Measurements from ENCODE around the gene CFAP46.
"Not testable (repeated sequence)": the region's sequence is repeated elsewhere in the genome, so short reads cannot be mapped to it uniquely, and the experiment has no call there.

CFAP46 gene

DNA sequence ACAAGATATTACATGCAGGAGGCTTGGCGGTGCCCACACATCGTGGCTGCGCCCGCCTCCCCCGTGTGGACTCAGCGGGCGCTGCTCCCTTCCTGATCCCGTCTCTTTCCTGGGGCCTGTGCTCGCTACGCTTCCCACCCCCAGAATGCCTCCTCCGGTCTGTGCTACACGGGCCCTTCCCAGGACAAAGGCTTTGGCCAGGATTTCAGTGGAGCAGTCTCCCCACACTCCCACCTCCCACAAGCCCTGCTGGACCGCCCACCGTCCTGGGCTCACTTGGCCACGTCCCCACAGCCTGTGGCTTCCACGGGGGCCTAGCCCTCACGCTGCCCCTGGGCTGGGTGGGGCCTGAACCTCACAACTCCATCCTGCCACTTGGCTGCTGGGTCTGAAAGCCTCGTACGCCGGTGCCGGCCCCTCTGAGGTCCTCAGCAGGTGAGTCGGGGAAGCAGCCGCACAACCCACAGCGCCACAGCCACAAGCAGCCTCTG is 17.3 kb downstream of the CFAP46 start:
- no peak for ATAC-seq (ENCODE audit: insufficient read depth, low read depth)
- Histone ChIP-seq H3K9me3 (ENCODE audit: insufficient read depth, low read length, severe bottlenecking) (no peaks in the 10 kb centered on the region), H3K4me1 (ENCODE audit: insufficient read depth, low read length) (no peaks in the 10 kb centered on the region)

DNA sequence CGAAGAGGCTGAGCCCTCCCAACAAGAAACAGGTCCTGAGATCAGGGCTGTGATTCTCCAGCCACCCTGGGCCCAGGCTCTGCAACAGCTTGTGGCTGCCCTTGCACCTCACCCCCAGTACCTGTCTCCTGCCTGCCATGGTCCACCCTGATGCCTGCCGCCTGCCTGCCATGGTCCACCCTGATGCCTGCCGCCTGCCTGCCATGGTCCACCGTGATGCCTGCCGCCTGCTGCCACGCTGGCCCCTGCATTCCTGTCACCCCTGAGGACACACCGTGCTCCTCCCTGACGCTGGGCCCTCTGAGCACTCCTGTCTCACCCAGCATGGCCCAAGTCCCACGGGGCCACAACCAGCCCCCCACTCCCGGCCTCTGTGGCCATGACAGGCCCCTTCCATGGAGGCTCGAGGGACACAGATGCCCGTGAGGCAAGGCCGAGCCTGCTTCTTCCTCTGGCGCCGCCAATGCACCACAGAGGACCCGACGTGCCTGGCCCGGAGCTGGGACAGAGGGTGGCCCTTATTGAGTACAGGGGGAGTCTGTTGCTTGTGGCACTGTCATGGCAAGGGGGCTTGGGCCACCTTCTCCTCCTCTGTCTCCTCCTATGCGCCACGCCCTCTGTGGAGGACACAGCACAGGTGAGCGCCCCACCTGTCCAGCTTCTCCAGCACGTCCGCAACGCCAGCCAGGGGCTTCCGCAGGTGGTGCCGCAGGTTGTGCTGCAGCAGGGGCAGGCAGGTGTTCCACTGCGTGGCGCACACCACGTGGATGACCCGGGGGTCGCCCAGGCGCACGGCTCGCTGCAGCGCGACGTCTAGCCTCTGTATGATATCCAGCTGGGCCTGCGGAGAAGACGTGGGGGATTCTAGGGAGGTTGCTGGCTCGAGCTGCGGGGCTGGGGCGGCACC is 18.1 kb downstream of the CFAP46 start:
- Histone ChIP-seq H3K4me2 (ENCODE audit: insufficient read depth, low read length) (no peak overlapping the region), H3K9ac (ENCODE audit: low read depth, low read length) (no peak overlapping the region), H2AFZ (ENCODE audit: low read depth, low read length) (no peak overlapping the region), H4K20me1 (ENCODE audit: insufficient read depth, low read length) (no peaks in the 10 kb centered on the region; the same call in 1 of the 2 replicates), H3K27ac (ENCODE audit: low read length) (no peak overlapping the region), H3K36me3 (ENCODE audit: insufficient read depth, low read length) (no peaks in the 10 kb centered on the region), H3K79me2 (ENCODE audit: insufficient read depth, low read length) (no peaks in the 10 kb centered on the region), H3K4me3 (ENCODE audit: low read depth in 1 of 2, low read length in 2 of 2) (no peak overlapping the region), H3K4me1 (ENCODE audit: insufficient read depth, low read length) (no peaks in the 10 kb centered on the region), H3K27me3 (ENCODE audit: insufficient read depth, low read length, poor library complexity) (no peaks in the 10 kb centered on the region), H3K9me3 (ENCODE audit: insufficient read depth, low read length, severe bottlenecking) (no peaks in the 10 kb centered on the region)
- DNase-seq = no peak
- no peak for ATAC-seq (ENCODE audit: insufficient read depth, low read depth)
- TF ChIP-seq, protein P1, sequence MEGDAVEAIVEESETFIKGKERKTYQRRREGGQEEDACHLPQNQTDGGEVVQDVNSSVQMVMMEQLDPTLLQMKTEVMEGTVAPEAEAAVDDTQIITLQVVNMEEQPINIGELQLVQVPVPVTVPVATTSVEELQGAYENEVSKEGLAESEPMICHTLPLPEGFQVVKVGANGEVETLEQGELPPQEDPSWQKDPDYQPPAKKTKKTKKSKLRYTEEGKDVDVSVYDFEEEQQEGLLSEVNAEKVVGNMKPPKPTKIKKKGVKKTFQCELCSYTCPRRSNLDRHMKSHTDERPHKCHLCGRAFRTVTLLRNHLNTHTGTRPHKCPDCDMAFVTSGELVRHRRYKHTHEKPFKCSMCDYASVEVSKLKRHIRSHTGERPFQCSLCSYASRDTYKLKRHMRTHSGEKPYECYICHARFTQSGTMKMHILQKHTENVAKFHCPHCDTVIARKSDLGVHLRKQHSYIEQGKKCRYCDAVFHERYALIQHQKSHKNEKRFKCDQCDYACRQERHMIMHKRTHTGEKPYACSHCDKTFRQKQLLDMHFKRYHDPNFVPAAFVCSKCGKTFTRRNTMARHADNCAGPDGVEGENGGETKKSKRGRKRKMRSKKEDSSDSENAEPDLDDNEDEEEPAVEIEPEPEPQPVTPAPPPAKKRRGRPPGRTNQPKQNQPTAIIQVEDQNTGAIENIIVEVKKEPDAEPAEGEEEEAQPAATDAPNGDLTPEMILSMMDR (IDR thresholded peaks at IDR 0.05; ENCODE audit: borderline replicate concordance, extremely low read depth, low read length, poor library complexity, severe bottlenecking) = no peak
- no peak for TF ChIP-seq EZH2 (IDR thresholded peaks at IDR 0.05; ENCODE audit: borderline replicate concordance, low read depth, low read length, severe bottlenecking)

More for the DNA sequence above, 17.3 kb downstream of the CFAP46 start:
- H3K27ac ChIP-seq (ENCODE audit: low read length) = no peak overlapping the region
- H3K36me3 ChIP-seq (ENCODE audit: insufficient read depth, low read length) = no peaks in the 10 kb centered on the region
- no peak overlapping the region for H3K4me2 ChIP-seq (ENCODE audit: insufficient read depth, low read length)
- H3K79me2 ChIP-seq (ENCODE audit: insufficient read depth, low read length) = no peaks in the 10 kb centered on the region
- no peak for DNase-seq
- no peaks in the 10 kb centered on the region for H3K27me3 ChIP-seq (ENCODE audit: insufficient read depth, low read length, poor library complexity)
- H3K9ac ChIP-seq (ENCODE audit: low read depth, low read length) = no peak overlapping the region
- H4K20me1 ChIP-seq (ENCODE audit: insufficient read depth, low read length) = no peaks in the 10 kb centered on the region; the same call in 1 of the 2 replicates
- H2AFZ ChIP-seq (ENCODE audit: low read depth, low read length) = no peak overlapping the region
- H3K4me3 ChIP-seq (ENCODE audit: low read depth in 1 of 2, low read length in 2 of 2) = no peak overlapping the region
- TF ChIP-seq, protein P1 (IDR thresholded peaks at IDR 0.05; ENCODE audit: borderline replicate concordance, extremely low read depth, low read length, poor library complexity, severe bottlenecking) = no peak
- TF ChIP-seq EZH2 (IDR thresholded peaks at IDR 0.05; ENCODE audit: borderline replicate concordance, low read depth, low read length, severe bottlenecking) = no peak

DNA sequence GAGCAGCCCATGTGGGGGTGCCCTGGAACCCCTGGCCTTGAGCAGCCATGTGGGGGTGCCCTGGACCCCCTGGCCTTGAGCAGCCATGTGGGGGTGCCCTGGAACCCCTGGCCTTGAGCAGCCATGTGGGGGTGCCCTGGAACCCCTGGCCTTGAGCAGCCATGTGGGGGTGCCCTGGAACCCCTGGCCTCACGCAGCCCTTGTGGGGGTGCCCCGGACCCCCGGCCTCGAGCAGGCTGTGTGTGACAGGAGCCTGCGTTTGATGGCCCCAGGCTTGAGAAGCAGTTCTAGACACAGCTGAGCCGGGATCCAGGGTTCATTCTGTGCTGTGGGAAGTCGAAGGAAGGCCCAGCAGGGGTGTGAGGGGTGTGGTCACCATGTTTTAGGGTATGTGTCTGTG is 19.0 kb downstream of the CFAP46 start:
- not testable (repeated sequence) for ATAC-seq (ENCODE audit: insufficient read depth, low read depth); H3K36me3 ChIP-seq (ENCODE audit: insufficient read depth, low read length); H3K4me2 ChIP-seq (ENCODE audit: insufficient read depth, low read length); H3K4me3 ChIP-seq (ENCODE audit: low read depth in 1 of 2, low read length in 2 of 2); H3K27ac ChIP-seq (ENCODE audit: low read length); H3K4me1 ChIP-seq (ENCODE audit: insufficient read depth, low read length); H3K9ac ChIP-seq (ENCODE audit: low read depth, low read length); H3K79me2 ChIP-seq (ENCODE audit: insufficient read depth, low read length); H2AFZ ChIP-seq (ENCODE audit: low read depth, low read length); H3K9me3 ChIP-seq (ENCODE audit: insufficient read depth, low read length, severe bottlenecking); DNase-seq; H4K20me1 ChIP-seq (ENCODE audit: insufficient read depth, low read length); H3K27me3 ChIP-seq (ENCODE audit: insufficient read depth, low read length, poor library complexity)

DNA sequence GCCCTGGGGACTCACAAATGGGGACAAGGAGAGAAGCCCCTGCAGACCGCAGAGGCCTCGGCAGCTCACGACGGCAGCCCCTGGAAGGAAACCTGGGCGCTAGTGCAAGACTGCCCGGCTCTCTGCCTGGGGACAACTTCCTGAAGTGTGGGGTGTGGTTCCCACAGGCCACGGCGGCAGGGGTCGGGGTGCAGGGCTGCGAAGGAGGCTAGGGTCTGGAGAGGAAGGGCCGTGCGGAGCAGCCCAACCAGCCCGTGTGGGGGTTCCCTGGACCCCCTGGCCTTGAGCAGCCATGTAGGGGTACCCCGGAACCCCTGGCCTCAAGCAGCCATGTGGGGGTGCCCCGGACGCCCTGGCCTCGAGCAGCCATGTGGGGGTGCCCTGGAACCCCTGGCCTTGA is 19.5 kb downstream of the CFAP46 start:
- ATAC-seq (ENCODE audit: insufficient read depth, low read depth) = no peak
- DNase-seq = no peak
- no peak overlapping the region for H3K9ac ChIP-seq (ENCODE audit: low read depth, low read length)
- H3K79me2 ChIP-seq (ENCODE audit: insufficient read depth, low read length) = no peaks in the 10 kb centered on the region
- no peaks in the 10 kb centered on the region for H3K36me3 ChIP-seq (ENCODE audit: insufficient read depth, low read length)
- no peaks in the 10 kb centered on the region for H3K9me3 ChIP-seq (ENCODE audit: insufficient read depth, low read length, severe bottlenecking)
- H3K4me3 ChIP-seq (ENCODE audit: low read depth in 1 of 2, low read length in 2 of 2) = no peak overlapping the region
- no peak overlapping the region for H3K4me2 ChIP-seq (ENCODE audit: insufficient read depth, low read length)
- H2AFZ ChIP-seq (ENCODE audit: low read depth, low read length) = no peak overlapping the region
- H3K27ac ChIP-seq (ENCODE audit: low read length) = no peak overlapping the region
- peaks cover 5% of the 10 kb centered on the region; the same call in 1 of the 2 replicates for H4K20me1 ChIP-seq (ENCODE audit: insufficient read depth, low read length)
- H3K4me1 ChIP-seq (ENCODE audit: insufficient read depth, low read length) = no peaks in the 10 kb centered on the region
- H3K27me3 ChIP-seq (ENCODE audit: insufficient read depth, low read length, poor library complexity) = no peaks in the 10 kb centered on the region
- TF ChIP-seq EZH2 (IDR thresholded peaks at IDR 0.05; ENCODE audit: borderline replicate concordance, low read depth, low read length, severe bottlenecking) = no peak
